Ishikawa (cell line): ENCODE results near the gene ACOXL.

Source experiments
- CEBPB ChIP-seq: IDR thresholded peaks from 2 replicates; pipeline ENCODE4 v1.6.1; 2012
- CREB1 ChIP-seq: IDR thresholded peaks from 2 replicates; pipeline ENCODE4 v1.6.1; 2012; ENCODE audit warnings: low read depth
- EGR1 ChIP-seq: IDR thresholded peaks from 2 replicates; pipeline ENCODE4 v1.6.1; 2012
- EP300 ChIP-seq: IDR thresholded peaks from 2 replicates; pipeline ENCODE4 v1.6.1; 2012; ENCODE audit warnings: borderline replicate concordance
- FOXM1 ChIP-seq: IDR thresholded peaks from 2 replicates; pipeline ENCODE4 v1.6.1; 2012; ENCODE audit warnings: low read depth, borderline replicate concordance
- NFIC ChIP-seq: IDR thresholded peaks from 2 replicates; pipeline ENCODE4 v1.6.1; 2012
- RAD21 ChIP-seq: IDR thresholded peaks from 2 replicates; pipeline ENCODE4 v1.6.1; 2012; ENCODE audit warnings: low read depth
- TAF1 ChIP-seq: IDR thresholded peaks from 2 replicates; pipeline ENCODE4 v1.6.1; 2012; ENCODE audit warnings: low read depth, mild to moderate bottlenecking
- TCF12 ChIP-seq: IDR thresholded peaks from 2 replicates; pipeline ENCODE4 v1.6.1; 2012; ENCODE audit warnings: low read depth
- TEAD4 ChIP-seq: IDR thresholded peaks from 2 replicates; pipeline ENCODE4 v1.6.1; 2012
- YY1 ChIP-seq: IDR thresholded peaks from 2 replicates; pipeline ENCODE4 v1.6.1; 2012; ENCODE audit warnings: low read depth
- ZBTB7A ChIP-seq: IDR thresholded peaks from 2 replicates; pipeline ENCODE4 v1.6.1; 2012; ENCODE audit warnings: low read depth
- TF ChIP-seq, protein P1 (sequence below): IDR thresholded peaks from 2 replicates; pipeline ENCODE4 v1.6.1; 2012
- TF ChIP-seq, protein P2 (sequence below): IDR thresholded peaks from 2 replicates; pipeline ENCODE4 v1.6.1; 2012; ENCODE audit warnings: low read depth, mild to moderate bottlenecking
- TF ChIP-seq, protein P3 (sequence below): IDR thresholded peaks from 2 replicates; pipeline ENCODE4 v1.6.1; 2012

Gene ACOXL

DNA sequence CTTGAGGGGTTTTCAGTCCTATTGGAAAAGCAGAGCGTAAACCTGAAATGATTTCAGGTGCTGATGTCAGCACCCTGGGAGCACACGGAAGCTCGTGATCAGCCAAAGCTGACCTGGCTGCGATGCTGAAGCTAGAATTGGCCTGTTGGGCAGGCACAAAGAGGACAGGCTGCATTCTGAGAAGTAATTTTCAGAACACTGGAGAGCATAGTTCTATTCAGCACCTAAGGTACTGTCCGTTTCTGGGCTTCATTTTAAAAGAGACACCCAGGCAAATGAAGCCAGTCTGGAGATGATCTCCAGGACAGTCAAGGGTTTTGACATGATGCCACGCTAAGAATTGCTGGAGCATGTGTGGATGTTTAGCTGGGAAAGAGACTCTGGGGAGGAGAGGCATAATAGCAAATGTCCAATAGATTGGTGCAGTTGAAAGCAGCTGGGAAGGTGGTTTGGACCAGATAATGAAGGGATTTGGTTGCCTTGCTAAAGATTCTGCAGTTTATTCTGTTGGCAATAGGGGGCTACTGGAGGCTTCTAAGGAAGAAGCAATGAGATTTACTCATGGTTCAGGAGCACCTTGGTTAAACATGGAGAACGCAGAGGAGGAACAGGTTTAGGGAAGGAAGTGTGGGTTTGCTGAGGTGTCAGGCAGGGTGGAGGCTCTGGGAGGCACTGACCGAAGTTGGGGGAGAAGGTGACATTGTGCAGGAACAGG is 86.6 kb downstream of the ACOXL start:
- TF ChIP-seq TEAD4 (no peak), TCF12 (no peak), CREB1 (no peak), CEBPB (no peak), TAF1 (no peak), ZBTB7A (no peak), FOXM1 (no peak), RAD21 (no peak), YY1 (no peak), NFIC (no peak), EP300 (no peak)
- TF ChIP-seq, protein P1, sequence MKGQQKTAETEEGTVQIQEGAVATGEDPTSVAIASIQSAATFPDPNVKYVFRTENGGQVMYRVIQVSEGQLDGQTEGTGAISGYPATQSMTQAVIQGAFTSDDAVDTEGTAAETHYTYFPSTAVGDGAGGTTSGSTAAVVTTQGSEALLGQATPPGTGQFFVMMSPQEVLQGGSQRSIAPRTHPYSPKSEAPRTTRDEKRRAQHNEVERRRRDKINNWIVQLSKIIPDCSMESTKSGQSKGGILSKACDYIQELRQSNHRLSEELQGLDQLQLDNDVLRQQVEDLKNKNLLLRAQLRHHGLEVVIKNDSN, result no peak
- TF ChIP-seq, protein P2, sequence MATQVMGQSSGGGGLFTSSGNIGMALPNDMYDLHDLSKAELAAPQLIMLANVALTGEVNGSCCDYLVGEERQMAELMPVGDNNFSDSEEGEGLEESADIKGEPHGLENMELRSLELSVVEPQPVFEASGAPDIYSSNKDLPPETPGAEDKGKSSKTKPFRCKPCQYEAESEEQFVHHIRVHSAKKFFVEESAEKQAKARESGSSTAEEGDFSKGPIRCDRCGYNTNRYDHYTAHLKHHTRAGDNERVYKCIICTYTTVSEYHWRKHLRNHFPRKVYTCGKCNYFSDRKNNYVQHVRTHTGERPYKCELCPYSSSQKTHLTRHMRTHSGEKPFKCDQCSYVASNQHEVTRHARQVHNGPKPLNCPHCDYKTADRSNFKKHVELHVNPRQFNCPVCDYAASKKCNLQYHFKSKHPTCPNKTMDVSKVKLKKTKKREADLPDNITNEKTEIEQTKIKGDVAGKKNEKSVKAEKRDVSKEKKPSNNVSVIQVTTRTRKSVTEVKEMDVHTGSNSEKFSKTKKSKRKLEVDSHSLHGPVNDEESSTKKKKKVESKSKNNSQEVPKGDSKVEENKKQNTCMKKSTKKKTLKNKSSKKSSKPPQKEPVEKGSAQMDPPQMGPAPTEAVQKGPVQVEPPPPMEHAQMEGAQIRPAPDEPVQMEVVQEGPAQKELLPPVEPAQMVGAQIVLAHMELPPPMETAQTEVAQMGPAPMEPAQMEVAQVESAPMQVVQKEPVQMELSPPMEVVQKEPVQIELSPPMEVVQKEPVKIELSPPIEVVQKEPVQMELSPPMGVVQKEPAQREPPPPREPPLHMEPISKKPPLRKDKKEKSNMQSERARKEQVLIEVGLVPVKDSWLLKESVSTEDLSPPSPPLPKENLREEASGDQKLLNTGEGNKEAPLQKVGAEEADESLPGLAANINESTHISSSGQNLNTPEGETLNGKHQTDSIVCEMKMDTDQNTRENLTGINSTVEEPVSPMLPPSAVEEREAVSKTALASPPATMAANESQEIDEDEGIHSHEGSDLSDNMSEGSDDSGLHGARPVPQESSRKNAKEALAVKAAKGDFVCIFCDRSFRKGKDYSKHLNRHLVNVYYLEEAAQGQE, result no peak

DNA sequence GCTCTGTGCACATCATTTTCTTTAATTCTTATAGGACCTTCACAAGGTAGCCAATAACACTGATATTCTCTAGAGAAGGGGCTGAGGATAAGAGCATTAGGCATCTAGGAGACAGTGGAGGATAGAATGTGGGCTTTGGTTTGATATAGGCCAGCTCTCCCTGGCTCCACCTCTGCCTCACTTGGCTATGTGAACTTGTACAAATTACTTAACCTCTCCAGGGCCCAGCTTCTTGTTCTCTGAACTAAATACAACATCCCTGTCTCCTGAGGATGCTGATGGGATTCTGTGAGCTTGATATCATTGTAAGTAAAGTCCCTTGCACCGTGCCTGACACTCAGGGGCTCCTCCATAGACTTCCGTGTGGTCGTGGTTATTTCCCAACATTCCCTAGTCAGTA is 87.3 kb downstream of the ACOXL start:
- no peak for TF ChIP-seq TAF1
- no peak for TF ChIP-seq YY1
- TF ChIP-seq NFIC, result no peak
- TF ChIP-seq FOXM1, result no peak
- no peak for TF ChIP-seq ZBTB7A
- no peak for TF ChIP-seq CREB1
- no peak for TF ChIP-seq TEAD4
- no peak for TF ChIP-seq EGR1
- TF ChIP-seq, protein P3, sequence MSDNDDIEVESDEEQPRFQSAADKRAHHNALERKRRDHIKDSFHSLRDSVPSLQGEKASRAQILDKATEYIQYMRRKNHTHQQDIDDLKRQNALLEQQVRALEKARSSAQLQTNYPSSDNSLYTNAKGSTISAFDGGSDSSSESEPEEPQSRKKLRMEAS, result no peak
- TF ChIP-seq, protein P1, result no peak
- no peak for TF ChIP-seq TCF12
- TF ChIP-seq, protein P2, result no peak
- TF ChIP-seq RAD21, result no peak

DNA sequence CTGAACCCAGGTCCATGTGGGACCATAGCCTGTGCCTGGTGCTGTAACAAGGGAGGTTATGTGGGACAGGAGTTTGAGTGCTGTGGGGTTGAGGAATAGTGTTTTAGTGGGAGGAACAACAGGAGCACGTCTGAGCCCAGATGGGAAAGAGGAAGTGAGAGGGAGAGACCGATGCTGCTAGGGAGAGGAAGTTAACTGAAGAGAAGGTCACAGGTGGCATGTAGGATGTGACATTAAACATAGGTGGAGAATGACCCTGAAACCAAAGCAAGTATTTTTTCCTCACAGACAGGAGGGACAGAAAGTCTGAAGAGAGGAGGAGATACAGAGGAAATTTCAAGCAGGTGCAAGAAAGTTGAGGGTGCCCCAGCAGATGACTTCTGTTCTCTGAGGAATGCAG is 87.8 kb downstream of the ACOXL start:
- no peak for TF ChIP-seq TEAD4
- TF ChIP-seq TCF12, result no peak
- TF ChIP-seq CREB1, result no peak
- no peak for TF ChIP-seq TAF1
- no peak for TF ChIP-seq RAD21
- TF ChIP-seq EGR1, result no peak
- no peak for TF ChIP-seq YY1
- TF ChIP-seq, protein P3, result no peak
- TF ChIP-seq, protein P1, result no peak
- no peak for TF ChIP-seq ZBTB7A
- TF ChIP-seq, protein P2, result no peak
- TF ChIP-seq FOXM1, result no peak
- TF ChIP-seq NFIC, result no peak

DNA sequence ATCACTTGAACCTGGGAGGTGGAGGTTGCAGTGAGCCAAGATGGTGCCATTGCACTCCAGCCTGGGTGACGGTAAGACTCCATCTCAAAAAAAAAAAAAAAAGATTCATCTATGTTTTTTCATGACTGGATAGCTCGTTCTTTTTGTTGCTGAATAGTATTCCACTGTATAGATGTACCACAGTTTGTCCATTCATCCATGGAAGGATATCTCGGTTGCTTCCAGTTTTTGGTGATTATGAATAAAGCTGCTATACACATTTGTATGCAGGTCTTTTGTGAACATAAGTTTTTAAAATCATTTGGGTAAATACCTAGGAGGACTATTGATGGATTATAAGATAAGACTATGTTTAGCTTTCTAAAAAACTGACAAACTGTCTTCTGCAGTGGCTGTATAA is 90.8 kb downstream of the ACOXL start:
- TF ChIP-seq, protein P3, result no peak
- TF ChIP-seq CREB1, result no peak
- TF ChIP-seq EGR1, result no peak
- TF ChIP-seq TAF1, result no peak
- no peak for TF ChIP-seq TEAD4
- TF ChIP-seq NFIC, result no peak
- TF ChIP-seq ZBTB7A, result no peak
- TF ChIP-seq EP300, result no peak
- TF ChIP-seq CEBPB, result no peak
- TF ChIP-seq YY1, result no peak
